Stimulated activated CD8-positive, alpha-beta memory T cell treated with anti-CD3 and anti-CD28 coated beads, Interleukin-12 subunit alpha, Interleukin-12 subunit beta, amount 100 ng/mL, for 24 hours (primary cell): ENCODE data around the gene PGM5.
"Not testable (repeated sequence)": the region's sequence is repeated elsewhere in the genome, so short reads cannot be mapped to it uniquely, and the experiment has no call there.

Source experiments
- DNase-seq: peaks from one replicate; pipeline ENCODE4 v3.0.0-alpha.2; 2020; ENCODE audit errors: extremely low read depth

PGM5 gene

DNA sequence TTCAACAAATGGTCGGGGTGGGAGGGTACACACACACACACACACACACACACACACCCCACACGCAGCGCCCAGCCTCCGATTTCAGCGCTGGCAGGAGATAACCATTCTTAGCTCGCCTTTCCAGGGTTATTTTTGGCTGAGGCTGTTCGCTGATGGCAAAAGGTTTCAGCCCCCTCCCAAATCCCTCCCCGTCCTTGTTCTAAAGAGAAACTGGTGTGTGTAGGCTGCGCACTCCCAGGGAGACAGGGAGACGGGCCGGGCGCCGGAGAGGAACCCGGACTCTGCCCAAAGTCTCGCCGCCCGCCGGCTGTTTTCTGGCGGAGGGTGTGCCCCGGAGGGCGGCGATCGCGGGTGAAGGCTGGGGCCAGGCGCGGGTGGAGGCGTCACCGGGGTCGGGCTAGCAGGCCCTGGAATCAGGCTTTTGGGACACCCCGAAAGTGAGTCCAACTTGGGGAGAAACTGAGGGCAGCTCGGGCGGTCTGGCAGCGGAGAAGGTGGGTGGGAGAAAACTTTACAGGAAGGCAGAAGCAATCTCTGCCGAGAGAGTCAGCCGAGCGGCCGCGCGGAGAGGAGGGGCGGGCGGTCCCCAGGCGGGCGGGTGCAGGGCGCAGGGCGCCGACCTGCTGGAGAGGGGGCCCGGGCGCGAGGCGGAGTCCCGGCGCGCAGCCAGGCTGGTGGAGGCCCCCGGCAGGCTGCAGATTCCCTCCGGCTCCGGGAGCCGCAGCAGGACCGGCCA is at the start of gene PGM5:
PGM5 (plus strand) TSS at position 232 of the 739 bp plus-strand sequence. CDS start 517 bp downstream, outside the sequence.
- DNase-seq: not testable (repeated sequence)

- not testable (repeated sequence) for DNase-seq
These were observed 49.3 kb upstream of the PGM5 start for GRCh38 chr9:68307127-68307526.

DNA sequence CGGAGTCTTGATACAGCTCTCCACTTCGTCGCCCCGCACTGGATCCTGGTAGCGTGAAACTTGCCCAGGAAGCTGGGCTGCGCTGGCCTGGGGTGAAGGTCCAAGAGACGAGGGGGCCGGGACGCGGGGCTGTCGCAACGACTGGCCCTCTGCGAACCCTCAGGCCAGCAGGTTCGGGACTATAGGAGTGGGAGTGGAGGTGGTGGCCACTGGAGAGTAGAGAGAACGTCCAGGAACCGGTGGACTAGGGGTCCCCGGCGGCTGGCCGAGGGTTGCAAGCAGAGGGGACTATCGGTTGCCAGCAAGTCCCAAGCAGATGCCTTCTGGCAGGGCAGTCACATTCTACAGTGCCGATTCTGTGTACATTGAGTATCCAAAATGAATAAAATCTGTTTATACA is 48.8 kb upstream of the PGM5 start:
- DNase-seq: not testable (repeated sequence)

- DNase-seq: not testable (repeated sequence)
These were observed 45.2 kb upstream of the PGM5 start for GRCh38 chr9:68311208-68311607.

DNA sequence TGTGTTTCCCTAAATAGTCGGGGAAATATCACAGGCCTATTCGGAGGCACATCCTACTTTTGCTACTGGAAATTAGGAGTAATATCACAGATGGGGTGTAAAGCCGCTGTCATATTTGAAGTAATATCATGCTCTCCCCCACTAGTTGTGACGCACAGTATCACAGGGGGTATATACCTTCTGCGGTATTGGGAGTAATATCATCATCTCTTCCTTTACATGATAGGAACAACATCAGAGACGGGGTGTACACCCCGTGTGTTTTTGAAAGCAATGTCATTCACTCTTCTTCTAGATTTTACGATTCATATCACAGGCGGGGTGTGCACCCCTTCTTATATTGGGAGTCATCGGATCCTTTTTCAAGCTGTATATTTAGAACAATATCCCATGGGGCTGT is 38.2 kb upstream of the PGM5 start:
- not testable (repeated sequence) for DNase-seq

DNA sequence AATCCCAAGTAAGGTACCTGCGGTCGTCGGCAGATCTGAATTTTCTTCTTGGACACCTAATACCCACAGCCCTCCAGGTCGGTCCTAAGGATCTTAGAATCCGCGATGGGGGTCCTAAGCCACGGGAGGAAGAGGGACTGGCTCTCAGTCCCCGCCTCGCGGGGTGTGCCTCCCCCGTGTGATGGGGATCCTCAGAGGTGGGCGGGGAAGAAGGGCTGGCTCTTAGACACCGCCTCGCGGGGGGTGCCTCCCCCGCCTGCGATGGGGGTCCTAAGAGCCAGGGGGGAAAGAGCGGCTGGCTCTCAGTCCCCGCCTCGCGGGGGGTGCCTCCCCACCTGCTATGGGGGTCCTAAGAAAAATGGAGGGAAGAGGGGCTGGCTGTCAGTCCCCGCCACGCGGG is 32.7 kb upstream of the PGM5 start:
- not testable (repeated sequence) for DNase-seq

GRCh38 chr9:68324518-68324917 is 31.9 kb upstream of the PGM5 start:
- not testable (repeated sequence) for DNase-seq

DNA sequence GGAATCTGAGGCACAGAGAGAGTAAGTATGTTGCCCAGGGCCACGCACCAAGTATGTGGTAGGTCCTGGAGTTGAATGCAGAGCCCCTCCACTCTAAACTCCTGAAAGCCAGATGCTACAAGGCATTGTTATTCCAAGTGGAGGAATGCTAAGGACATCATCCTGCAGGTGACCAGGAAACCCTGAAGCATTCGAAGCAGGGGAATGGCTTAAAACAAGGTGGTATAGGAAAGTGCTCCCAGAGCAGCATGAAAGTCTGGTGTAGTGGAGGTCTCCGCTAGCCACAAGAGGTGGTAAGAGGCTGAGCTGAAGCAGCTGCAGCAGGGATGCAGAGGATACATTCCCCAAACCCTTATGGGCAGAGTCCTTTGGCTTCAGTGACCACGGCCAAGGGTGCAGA is 27.3 kb upstream of the PGM5 start:
- DNase-seq: not testable (repeated sequence)

- DNase-seq: not testable (repeated sequence)
These were observed 25.8 kb upstream of the PGM5 start for GRCh38 chr9:68330531-68331173.

DNA sequence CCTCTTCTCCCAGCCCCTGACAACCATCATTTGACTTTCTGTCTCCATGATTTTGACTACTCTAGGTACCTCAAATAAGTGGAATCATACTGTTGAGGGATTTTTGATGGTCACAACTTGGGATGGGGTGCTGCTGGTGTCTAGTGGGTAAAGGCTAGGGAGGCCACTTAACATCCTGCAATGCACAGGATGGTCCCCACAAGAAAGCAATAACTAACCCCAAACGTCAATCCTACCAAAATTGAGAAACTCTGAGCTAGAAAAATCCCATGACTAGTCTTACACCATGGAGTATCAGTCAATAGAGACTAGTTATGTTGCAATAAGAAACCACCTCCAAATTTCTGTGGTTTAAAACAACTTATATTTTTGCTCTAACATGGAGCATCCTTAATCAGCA is 24.3 kb upstream of the PGM5 start:
- DNase-seq: not testable (repeated sequence)

DNA sequence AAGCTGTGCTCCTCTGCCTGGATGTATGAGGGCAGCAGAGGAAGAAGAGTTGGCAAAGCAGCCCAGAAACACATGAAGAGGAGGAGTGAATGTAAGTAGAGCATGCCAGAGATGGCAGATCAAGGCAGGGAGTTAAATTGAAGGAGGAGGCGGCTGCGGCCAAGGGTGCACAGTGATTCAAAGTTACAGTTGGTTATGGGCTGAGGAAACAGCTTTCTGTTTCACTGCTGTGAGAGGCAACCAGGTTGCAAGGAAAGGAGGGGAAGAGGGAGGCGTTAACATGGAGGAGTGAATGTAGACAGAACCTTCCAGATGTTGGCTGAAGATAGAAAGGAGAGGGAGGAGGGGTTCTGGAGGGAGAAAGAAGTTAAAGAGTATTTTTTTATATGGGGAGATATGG is 20.5 kb upstream of the PGM5 start:
- not testable (repeated sequence) for DNase-seq

DNA sequence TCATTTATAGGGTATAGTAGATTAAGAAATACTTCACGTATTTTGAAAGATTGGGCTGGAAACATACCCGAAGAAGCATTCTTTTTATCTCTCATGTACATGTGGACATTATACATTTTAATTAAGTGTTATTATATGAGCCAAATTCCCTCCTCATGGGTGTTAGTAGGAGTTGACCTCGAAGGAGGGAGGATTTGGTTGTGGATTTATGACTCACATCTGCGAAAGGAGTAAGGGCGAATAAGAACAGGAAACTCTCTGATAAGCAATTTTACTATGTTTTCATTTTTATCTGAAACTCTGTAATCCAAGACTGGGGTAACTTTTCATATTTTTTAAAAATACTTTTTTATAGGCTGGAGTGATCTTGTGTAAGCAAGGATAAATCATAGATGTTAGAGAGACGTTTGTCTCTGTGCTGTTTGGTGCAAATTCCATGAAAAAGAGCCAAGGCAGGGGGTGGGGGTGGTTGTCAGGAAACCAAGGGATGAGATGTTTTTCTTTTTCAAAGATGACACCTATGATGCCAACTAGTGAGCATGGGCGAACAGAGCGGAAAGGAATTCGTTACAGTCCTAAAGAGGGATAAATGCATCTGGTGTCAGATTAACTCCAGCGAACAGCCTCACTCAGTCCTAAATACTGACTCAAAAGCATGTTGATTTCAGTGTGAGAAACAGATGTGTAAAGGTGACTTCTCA is 19.6 kb upstream of the PGM5 start:
- not testable (repeated sequence) for DNase-seq

DNA sequence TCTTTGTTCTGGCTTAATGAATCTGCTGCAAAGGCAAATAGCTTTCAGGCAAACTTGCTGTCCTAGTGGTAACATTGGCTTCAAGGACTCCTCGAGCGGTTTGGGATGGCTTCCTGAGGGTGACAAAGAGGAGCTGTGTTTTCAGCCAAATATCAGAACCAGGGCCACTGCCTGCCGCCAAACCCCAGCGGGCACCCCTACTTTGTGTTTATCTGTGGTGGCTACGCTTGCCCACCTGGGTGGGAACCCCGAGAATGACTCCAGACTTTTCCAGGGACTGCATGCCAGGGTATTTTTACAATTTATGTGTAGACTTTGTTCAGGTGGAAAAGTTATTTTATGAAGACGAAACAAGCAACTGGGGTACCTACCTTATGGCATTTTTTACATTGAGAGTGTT is 18.4 kb upstream of the PGM5 start:
- not testable (repeated sequence) for DNase-seq

- DNase-seq: not testable (repeated sequence)
These were observed 14.0 kb upstream of the PGM5 start for GRCh38 chr9:68342265-68343025.

DNA sequence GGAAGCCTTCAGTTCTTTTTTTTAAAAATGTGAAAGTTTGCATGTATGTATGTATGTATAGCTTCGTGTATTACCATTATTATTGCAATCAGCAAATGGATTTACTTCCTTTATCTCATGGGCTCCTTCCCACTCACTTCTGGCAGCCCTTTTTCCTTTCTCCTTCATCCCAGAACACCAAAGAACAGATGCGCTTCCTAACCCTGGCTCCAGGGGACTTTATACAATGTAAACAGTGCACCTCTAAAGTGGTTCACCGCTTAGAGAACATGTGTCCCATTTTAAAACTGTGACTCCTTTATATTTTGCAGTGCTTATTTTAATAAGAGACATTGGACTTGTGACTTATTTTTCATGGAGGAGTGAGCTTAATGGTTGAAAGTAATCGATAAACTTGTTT is 13.2 kb upstream of the PGM5 start:
- DNase-seq: not testable (repeated sequence)

- DNase-seq: not testable (repeated sequence)
These were observed 12.4 kb upstream of the PGM5 start for GRCh38 chr9:68343992-68344391.

DNA sequence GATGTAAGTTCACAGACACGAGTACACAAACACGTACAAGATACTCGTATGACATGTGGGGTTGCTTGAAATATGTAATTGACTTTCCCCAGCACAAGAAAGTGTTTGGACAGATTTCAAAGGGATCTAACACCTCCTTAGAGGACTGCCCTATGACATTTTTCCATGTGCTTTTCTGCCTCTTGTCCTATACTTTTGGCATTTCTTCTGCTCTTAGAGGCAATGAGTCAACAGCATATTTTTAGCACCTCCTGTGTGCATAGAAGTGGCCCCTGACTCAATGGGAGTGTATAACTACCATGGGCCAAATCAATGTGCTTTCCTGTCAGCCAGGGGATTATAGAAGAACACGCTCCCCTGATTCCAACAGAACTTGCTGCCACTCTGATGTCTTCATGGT is 4.7 kb upstream of the PGM5 start:
- DNase-seq: not testable (repeated sequence)

GRCh38 chr9:68355993-68356379 is 425 bp upstream of the PGM5 start:
- DNase-seq: not testable (repeated sequence)

- DNase-seq: not testable (repeated sequence)
These were observed 806 bp downstream of the PGM5 start for GRCh38 chr9:68357119-68357714.

- not testable (repeated sequence) for DNase-seq
These were observed 10.6 kb downstream of the PGM5 start for GRCh38 chr9:68366933-68367547.

DNA sequence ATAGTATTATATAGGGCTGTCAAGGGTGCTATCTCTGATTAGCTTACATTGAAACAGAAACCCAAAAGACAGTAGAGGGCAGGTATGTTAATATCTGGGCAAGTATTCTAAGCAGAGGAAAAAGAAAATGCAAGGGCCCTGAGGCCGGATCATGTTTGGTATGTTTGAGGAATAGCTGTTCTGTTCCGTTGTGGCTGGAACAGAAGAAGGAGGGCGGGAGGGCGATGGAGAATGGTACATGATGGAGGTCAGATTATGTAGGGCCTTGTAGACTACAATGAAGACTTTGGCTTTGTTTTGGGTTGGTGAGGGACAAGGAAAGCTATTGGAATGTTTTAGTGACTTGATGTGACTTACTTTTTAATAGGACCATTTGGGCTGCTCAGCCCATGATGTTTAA is 19.4 kb downstream of the PGM5 start:
- not testable (repeated sequence) for DNase-seq
